Aorta (tissue), 5 donors: ENCODE results near the gene AIFM3. TPM values are rescaled to one million over a fixed set of nuclear protein-coding genes. Genes with fewer than 3 reads are reported as not detected.

Experiments
- ATAC-seq: fragments of 200-7000 bp; cut with Tn5 transposase; one replicate; pipeline ENCODE4 v1.9.1; 2022; ENCODE audit warnings: moderate library complexity; ENCODE audit not compliant: low FRiP score
- DNase-seq, 2 donors: peaks; one replicate each; pipeline ENCODE4 v3.0.0-alpha.2; 2020
- H3K27ac ChIP-seq, 2 donors: one replicate each; pipeline ENCODE4 v1.5.1; 2013; ENCODE audit warnings: low read length in 2 of 2, mild to moderate bottlenecking in 2 of 2, moderate library complexity in 2 of 2, control low read depth in 1 of 2, inconsistent platforms in 1 of 2, low read depth in 1 of 2
- H3K27me3 ChIP-seq, 2 donors: one replicate each; pipeline ENCODE4 v1.6.1; 2013; ENCODE audit warnings: control low read depth in 1 of 2, low read length in 1 of 2, mild to moderate bottlenecking in 1 of 2, moderate library complexity in 1 of 2; ENCODE audit not compliant: insufficient read depth in 2 of 2, control insufficient read depth in 1 of 2
- H3K36me3 ChIP-seq, 2 donors: one replicate each; pipeline ENCODE4 v1.6.1; 2013; ENCODE audit warnings: control low read depth in 1 of 2, low read length in 1 of 2, mild to moderate bottlenecking in 1 of 2; ENCODE audit not compliant: insufficient read depth in 2 of 2, control insufficient read depth in 1 of 2
- H3K4me1 ChIP-seq, 2 donors: one replicate each; pipeline ENCODE4 v1.6.1; 2013; ENCODE audit warnings: low read length in 2 of 2, control low read depth in 1 of 2, mild to moderate bottlenecking in 1 of 2, moderate library complexity in 1 of 2; ENCODE audit not compliant: insufficient read depth in 2 of 2, control insufficient read depth in 1 of 2
- H3K4me3 ChIP-seq, 2 donors: one replicate each; pipeline ENCODE4 v1.5.1; 2013; ENCODE audit warnings: low read length in 2 of 2, control low read depth in 1 of 2, mild to moderate bottlenecking in 1 of 2
- H3K9me3 ChIP-seq: one replicate; pipeline ENCODE4 v1.6.1; 2013; ENCODE audit warnings: mild to moderate bottlenecking, low read length; ENCODE audit not compliant: control insufficient read depth
- WGBS, 2 donors: extraction: QIAGEN DNeasy Blood & Tissue Kit; methylation state at CpG; one replicate each; pipeline ENCODE4 v1.1.7; 2013; 5-methylcytosine and 5-hydroxymethylcytosine counted together
- intact Hi-C, 2 donors: fragments of 100-400 bp; cut with DNase I; formaldehyde crosslinking; loops; one replicate each; pipeline versions ENCODE4 v1.14.2 to v1.15.0; 2022
- polyA plus RNA-seq, 2 donors: library from polyadenylated mRNA; stranded (reverse); fragments of 200-250 nt; gene quantifications; one replicate each; pipeline ENCODE4 v1.2.3, GENCODE V29; 2013
- total RNA-seq, 2 donors: library from RNA; stranded (reverse); fragmentation: NEBNext Ultra II Directional; extraction: Animal tissue kit (Norgen Biotek cat#: 25700); gene quantifications; one replicate each; pipeline ENCODE4 v1.2.1, GENCODE V29; 2021
- donor health status: healthy with polysubstance abuse.
- donor health status: Bipolar disorder and iron deficiency.
- donor health status: DM: no; HTN: no; CAD: no.
- donor health status: DM: no; HTN: no; CAD: no.
- donor health status: DM: yes; HTN: yes; CAD: no.

The AIFM3 gene
- total and polyA plus RNA-seq, 4 donors = 1.0 to 3.8 (median 1.8) TPM

DNA sequence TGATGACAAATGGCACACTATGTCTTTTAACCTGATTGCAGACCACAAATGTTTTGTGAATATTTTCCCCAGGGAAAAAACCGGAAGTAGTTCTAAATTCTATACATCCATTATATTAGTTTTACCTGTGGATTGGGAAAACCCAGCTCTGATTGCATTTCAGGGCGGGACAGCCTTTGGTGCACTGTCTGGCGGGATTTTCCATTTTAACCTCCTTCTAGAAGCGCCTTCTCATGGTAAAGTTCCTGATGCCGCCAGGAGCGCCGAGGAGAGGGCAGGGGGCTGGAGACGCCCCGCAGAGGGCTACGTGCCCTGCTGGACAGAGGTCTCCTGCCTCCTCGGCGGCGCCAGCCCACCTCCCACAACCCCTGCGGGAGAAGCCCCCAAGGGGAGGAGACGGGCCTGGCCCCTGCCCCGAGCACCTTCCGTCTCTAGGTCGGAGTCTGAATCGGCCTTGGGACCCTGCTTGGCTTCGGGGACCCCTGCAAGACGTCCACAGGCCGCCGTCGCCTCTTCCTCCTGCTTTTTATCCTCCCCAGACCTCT, 46.7 kb downstream of the AIFM3 start:
- Histone ChIP-seq H3K27me3 (no peaks in the 10 kb centered on the region), H3K4me3 (no peak overlapping the region), H3K36me3 (no peaks in the 10 kb centered on the region), H3K27ac (no peak overlapping the region), H3K9me3 (no peaks in the 10 kb centered on the region), H3K4me1 (no peaks in the 10 kb centered on the region)
- ATAC-seq (peak; percentile 28), DNase-seq (no peak)
- 15 to 21% methylated on average over 16 to 24 of the region's 24 CpGs for WGBS, 2 donors
- intact Hi-C loops = no loop called here

DNA sequence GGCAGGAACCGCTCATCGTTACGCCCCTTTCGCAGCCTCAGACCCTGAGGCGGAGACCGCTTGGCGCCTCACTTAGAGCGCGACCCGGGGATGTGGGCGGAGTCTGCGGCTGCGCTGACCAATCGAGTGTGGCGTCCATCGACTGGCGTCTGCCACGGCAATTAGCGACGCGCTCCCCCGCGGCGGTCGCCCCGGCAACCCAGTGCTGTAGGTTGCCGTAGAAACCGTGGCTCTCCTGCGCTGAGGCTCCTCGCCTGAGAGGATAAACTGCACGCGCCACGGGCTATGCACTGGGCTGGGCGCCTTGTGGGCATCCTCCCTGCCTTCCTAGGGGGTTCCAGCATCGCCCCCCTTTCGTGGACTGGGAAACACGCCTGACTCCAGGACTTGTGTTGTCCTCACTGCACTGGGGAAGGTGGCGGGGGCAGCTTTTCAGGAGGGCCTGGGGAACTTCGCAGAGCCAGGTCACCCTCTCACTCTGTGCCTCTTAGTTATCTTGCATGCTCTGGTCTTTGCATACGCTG, 47.2 kb downstream of the AIFM3 start:
- Histone ChIP-seq H3K9me3 (no peaks in the 10 kb centered on the region), H3K4me3 (no peak overlapping the region), H3K27ac (no peak overlapping the region), H3K27me3 (no peaks in the 10 kb centered on the region), H3K36me3 (no peaks in the 10 kb centered on the region), H3K4me1 (no peaks in the 10 kb centered on the region)
- intact Hi-C loops = no loop called here
- DNase-seq = peak; percentile 91 to 96
- WGBS, 2 donors = 1% methylated on average over 38 to 40 of the region's 40 CpGs
- peak; percentile 89 for ATAC-seq

DNA sequence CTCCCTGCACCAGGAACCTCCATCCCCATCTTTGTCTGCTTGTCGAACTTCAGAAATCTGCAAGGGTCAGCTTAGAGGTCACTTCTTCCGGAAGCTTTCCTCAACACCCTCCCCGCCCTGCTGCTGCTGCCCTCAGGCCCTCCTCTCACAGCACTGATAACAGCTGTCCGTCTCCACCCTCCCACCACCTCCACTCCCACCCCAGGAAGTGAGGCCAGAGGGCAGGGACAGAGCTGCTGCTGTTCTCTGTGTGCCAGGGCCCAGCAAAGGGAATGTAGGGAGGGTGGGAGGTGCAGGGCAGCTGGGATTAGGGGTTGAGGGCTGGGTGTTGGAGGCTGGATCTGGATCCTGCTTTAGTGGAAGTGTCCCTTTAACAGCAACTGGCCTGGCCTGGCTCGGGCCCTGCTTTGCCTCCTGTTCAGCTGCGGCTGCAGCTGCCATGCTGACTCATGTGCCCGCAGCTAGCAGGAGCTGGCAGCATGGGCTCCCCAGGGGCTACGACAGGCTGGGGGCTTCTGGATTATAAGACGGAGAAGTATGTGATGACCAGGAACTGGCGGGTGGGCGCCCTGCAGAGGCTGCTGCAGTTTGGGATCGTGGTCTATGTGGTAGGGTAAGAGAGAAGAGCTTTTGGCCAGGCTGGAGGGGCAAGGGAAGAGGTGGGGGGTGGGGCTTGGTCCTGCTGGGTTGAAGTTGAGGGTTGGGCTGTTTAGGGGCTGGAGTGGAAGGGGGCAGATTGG, 47.8 kb downstream of the AIFM3 start, which contains the start of gene P2RX6:
Gene P2RX6 (plus strand): TSS at position 440 of the 740 bp plus-strand sequence. CDS start 10 bp downstream, at position 450.
- ATAC-seq = peak; percentile 43
- no peaks in the 10 kb centered on the region for H3K9me3 ChIP-seq
- no peak within 1 kb of the TSS for H3K27ac ChIP-seq
- no peaks in the 10 kb centered on the region for H3K36me3 ChIP-seq
- 7% methylated on average over 12 of the region's 12 CpGs for WGBS, 2 donors
- no peaks in the 10 kb centered on the region for H3K27me3 ChIP-seq
- no peaks in the 10 kb centered on the region for H3K4me1 ChIP-seq
- intact Hi-C loops = no loop called here
- no peak within 1 kb of the TSS for H3K4me3 ChIP-seq
- DNase-seq = peak in 1 of 2 donors; percentile 72

DNA sequence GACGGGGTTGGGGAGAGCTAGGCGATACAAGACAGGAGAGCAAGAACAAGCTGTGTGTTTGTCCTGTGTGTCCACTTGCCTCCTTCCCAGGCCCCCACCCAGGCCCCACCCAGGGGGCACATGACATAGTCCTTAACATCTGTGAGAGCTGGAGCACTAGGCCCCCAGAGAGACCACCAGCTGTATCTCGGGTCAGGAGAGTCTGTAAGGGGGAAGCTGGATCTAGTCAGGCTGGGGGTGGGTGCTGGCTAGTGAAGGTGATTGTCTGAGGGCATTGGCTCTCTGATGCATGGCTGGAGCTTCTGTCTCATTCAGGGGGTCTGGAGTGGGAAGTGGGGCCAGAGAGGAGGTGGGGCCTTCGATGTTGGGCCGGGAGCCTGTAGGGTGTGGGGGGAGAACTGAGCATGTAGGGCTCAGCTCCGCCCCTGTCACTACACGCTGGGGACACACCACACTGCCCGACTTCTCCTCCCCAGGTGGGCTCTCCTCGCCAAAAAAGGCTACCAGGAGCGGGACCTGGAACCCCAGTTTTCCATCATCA, 48.5 kb downstream of the AIFM3 start:
- H3K4me1 ChIP-seq = no peaks in the 10 kb centered on the region
- no peak overlapping the region for H3K27ac ChIP-seq
- H3K9me3 ChIP-seq = no peaks in the 10 kb centered on the region
- no peak for DNase-seq
- H3K4me3 ChIP-seq = no peak overlapping the region
- 43 to 55% methylated on average over 10 of the region's 10 CpGs for WGBS, 2 donors
- ATAC-seq = no peak
- no peaks in the 10 kb centered on the region for H3K27me3 ChIP-seq
- H3K36me3 ChIP-seq = no peaks in the 10 kb centered on the region
- intact Hi-C loops = no loop called here

DNA sequence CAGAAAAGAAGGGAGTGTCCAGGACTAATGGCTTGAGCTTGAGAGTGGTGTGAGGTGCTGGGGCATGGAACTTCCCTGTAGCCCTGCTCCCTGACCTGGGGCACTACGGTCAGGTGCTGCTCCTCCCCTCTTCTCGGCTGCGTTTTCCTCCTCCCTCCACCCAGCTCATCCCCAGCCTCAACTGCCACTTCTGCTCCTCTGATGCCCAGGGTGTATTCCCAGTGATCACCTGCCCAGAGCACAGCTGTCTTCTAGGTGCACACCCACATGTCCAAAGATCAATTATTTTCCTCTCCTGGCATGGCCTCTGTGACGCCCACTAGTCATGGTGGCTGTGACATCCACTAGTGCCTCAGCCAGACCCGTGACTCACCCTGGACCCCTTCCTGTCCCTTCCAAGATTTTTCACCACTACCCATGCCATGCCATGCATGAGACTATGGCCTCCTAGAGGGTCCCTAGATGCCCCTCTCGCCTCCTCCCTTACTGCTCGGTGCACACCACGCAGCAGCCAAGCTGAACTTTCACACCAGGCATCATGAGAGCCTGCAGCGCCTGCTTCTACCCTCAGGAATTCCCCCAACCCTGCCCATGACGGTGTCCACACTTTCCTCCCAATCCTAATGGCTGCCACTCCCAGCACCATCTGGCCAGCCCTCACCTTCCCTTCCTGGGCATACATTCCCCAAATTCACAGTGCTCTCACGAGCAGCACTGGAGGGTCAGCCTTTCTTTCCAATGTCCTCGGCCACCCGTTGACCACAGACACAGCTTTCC, 49.8 kb downstream of the AIFM3 start:
- intact Hi-C loops = no loop called here
- no peak for DNase-seq
- H3K4me3 ChIP-seq = no peak overlapping the region
- H3K9me3 ChIP-seq = no peaks in the 10 kb centered on the region
- H3K36me3 ChIP-seq = no peaks in the 10 kb centered on the region
- H3K27ac ChIP-seq = no peak overlapping the region
- 83 to 84% methylated on average over 13 of the region's 13 CpGs for WGBS, 2 donors
- no peaks in the 10 kb centered on the region for H3K27me3 ChIP-seq
- no peak for ATAC-seq
- no peaks in the 10 kb centered on the region for H3K4me1 ChIP-seq

DNA sequence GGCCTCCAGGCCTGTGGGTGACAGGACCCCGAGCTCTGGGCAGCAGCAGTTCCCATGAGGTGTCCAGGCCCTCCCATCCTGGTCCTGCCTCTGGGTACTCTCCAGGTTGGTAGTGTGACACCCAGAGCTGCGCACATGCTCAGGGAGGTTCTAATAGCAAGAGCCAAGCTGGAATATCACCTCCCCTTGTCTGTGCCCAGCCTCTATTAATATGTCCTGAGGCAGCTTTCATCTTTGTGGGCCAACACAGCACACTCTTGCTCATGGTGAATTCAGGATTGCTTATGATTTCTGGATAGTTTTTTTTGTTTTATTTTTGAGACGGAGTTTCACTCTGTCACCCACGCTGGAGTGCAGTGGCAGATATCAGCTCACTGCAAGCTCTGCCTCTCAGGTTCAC, 51.3 kb downstream of the AIFM3 start:
- DNase-seq = no peak

DNA sequence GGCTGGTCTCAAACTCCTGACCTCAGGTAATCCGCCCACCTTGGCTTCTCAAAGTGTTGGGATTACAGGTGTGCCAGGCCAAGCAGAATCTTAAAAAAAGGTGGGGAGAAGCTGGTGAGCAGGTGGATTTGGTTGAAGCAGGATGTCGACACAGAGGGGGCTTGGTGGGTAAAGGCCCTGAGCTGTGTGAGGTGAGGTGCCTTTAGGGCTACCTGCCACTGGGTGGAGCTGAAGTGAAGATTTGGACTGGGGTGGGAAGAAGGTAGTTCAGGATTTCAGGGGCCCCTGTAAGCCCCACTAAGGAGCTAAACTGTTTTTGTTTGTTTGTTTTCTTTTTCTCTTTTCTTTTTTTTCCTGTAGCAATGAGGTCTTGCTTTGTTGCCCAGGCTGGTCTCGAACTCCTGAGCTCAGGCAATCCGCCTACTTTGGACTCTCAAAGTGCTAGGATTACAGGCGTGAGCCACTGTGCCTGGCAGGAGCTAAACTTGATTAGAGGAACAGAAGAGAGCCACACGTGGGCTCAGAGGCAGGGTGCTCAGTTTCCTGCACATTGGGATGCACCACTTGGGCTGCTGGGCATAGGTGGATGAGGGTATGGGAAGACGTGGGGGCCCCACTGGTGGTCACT, 53.9 kb downstream of the AIFM3 start:
- 51 to 58% methylated on average over 7 of the region's 7 CpGs for WGBS, 2 donors
- DNase-seq (no peak), ATAC-seq (no peak)

More for the DNA sequence above, 51.3 kb downstream of the AIFM3 start:
- no peak for ATAC-seq
- Histone ChIP-seq H3K27me3 (no peaks in the 10 kb centered on the region), H3K27ac (no peak overlapping the region), H3K36me3 (no peaks in the 10 kb centered on the region), H3K9me3 (no peaks in the 10 kb centered on the region), H3K4me1 (no peaks in the 10 kb centered on the region), H3K4me3 (no peak overlapping the region)
- intact Hi-C loops = no loop called here
- WGBS, 2 donors = 89 to 90% methylated on average over 4 of the region's 4 CpGs

DNA sequence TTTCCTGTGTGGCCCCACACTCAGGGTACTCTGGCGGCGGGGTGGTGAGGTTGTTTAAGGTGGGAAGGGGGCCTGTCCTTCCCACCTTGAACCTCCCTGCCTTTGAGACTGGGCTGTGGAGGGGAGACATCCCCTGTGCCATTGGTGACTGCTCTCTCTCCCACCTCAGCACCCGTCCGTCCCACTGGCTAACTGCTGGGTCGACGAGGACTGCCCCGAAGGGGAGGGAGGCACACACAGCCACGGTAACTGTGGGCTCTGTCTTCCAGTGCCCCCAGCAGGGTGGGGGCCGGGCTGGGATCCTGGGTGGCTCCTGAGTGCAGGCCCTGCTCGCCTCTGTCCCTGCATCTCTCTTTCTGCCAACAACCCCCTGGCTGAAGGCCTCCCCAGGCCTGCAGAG, 55.5 kb downstream of the AIFM3 start:
- WGBS, 2 donors = 72 to 75% methylated on average over 10 of the region's 10 CpGs
- Histone ChIP-seq H3K9me3 (no peaks in the 10 kb centered on the region), H3K4me1 (no peaks in the 10 kb centered on the region), H3K36me3 (no peaks in the 10 kb centered on the region), H3K27ac (no peak overlapping the region), H3K4me3 (no peak overlapping the region), H3K27me3 (no peaks in the 10 kb centered on the region)
- ATAC-seq = no peak
- no peak for DNase-seq
- intact Hi-C loops = no loop called here

More for the DNA sequence above, 53.9 kb downstream of the AIFM3 start:
- Histone ChIP-seq H3K36me3 (no peaks in the 10 kb centered on the region), H3K27ac (no peak overlapping the region), H3K4me1 (no peaks in the 10 kb centered on the region), H3K9me3 (no peaks in the 10 kb centered on the region), H3K27me3 (no peaks in the 10 kb centered on the region), H3K4me3 (no peak overlapping the region)
- intact Hi-C loops = no loop called here
